ENCODE measurements around the gene SMAGP. TPM values are rescaled to one million over a fixed set of nuclear protein-coding genes. Genes with fewer than 3 reads are reported as not detected.
A peak's percentile ranks its signal among the peaks of the same experiment; 100 is the strongest.

SMAGP gene
- total RNA-seq, 4 donors from 2014 or later = 31.6 to 68.7 (median 46.8) TPM

DNA sequence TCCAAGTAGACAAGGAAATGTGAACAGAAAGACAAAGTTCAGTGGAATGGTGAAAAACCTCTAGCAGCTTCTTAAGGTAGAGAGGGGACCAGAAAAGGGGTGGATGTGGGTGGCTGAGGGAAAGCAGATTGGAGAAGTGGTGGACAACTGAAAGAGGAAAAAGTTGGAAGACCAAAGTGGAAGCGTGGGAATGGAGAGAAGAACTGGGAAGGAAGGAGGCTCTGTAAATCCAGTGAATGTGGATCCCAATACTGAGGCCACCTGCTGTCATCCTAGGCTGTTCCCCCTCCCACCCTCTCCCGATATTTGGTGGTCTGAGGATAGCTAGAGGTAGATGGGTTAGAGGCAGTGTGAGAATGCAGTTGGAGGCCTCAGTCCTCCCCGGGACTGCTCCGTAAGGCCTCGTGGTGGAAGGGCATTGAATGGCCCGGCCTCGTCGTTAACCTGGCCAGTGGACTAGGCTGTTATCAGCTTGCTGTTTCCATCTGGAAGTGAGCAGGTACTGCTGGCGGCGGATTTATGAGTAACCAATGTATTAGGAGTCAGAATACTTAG, 51.5 kb downstream of the SMAGP start:
- Histone ChIP-seq H3K4me3 (peak overlapping the region; percentile 96), H3K27ac (peak overlapping the region; percentile 99), H3K9me3 (no peaks in the 10 kb centered on the region), H3K4me1 (peaks cover 22% of the 10 kb centered on the region), H3K36me3 (no peaks in the 10 kb centered on the region), H3K27me3 (no peaks in the 10 kb centered on the region)
- no peak for TF ChIP-seq EP300 (IDR thresholded peaks at IDR 0.05)
- no peak for TF ChIP-seq POLR2AphosphoS5 (IDR thresholded peaks at IDR 0.05)
- no peak for TF ChIP-seq CTCF (IDR thresholded peaks at IDR 0.05)
- no peak for TF ChIP-seq POLR2A (IDR thresholded peaks at IDR 0.05)
- WGBS = 53% methylated on average over 10 of the region's 10 CpGs
- no peak for DNase-seq (ENCODE audit: low spot score in 2 of 2)

DNA sequence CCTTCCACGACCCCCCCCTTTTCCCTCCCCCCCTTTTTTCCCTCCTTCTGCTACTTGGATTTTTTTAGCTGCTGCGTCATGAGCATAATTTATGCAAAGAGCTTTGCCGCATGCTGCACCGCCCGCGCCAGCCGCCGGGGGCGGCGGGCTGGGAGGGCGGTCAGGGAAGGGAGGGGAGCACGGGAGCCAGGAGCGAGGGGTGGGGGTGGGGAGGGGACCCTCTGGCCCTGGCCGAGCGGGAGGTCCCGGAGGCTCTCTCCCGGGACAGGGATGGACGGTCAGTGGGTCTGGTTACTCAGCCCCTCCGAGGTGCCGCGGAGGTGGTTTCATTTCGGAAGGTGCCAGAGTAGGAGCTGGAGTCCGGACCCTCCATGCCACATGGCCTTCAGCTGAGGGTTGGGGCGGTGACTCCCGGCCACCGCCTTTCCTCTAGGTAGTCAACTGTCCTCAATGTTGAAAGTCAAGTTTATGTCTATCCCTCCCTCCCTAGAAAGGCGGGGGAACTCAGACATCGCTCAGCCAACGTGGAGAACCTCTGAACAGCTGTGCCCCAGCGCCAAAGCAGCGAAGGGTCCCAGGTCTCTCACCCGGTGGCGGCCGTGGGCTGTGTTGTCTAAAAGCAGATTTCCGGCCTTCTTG, 52.1 kb downstream of the SMAGP start, which contains the start of gene POU6F1:
Gene POU6F1 (minus strand): TSS at position 95 of the 639 bp plus-strand sequence. CDS start 11,226 bp downstream, outside the sequence.
- Histone ChIP-seq H3K27me3 (no peaks in the 10 kb centered on the region), H3K27ac (peak within 1 kb of the TSS; percentile 99), H3K36me3 (no peaks in the 10 kb centered on the region), H3K4me1 (peaks cover 22% of the 10 kb centered on the region), H3K9me3 (no peaks in the 10 kb centered on the region), H3K4me3 (peak within 1 kb of the TSS; percentile 96)
- TF ChIP-seq POLR2AphosphoS5 (IDR thresholded peaks at IDR 0.05) = peak in 1 of 3 donors; percentile 61
- TF ChIP-seq CTCF (IDR thresholded peaks at IDR 0.05) = peak; percentile 57 to 80
- no peak for TF ChIP-seq EP300 (IDR thresholded peaks at IDR 0.05)
- TF ChIP-seq POLR2A (IDR thresholded peaks at IDR 0.05) = peak in 1 of 2 donors; percentile 16
- DNase-seq (ENCODE audit: low spot score in 2 of 2) = peak; percentile 81 to 85
- under 1% methylated on average over 32 of the region's 35 CpGs for WGBS

DNA sequence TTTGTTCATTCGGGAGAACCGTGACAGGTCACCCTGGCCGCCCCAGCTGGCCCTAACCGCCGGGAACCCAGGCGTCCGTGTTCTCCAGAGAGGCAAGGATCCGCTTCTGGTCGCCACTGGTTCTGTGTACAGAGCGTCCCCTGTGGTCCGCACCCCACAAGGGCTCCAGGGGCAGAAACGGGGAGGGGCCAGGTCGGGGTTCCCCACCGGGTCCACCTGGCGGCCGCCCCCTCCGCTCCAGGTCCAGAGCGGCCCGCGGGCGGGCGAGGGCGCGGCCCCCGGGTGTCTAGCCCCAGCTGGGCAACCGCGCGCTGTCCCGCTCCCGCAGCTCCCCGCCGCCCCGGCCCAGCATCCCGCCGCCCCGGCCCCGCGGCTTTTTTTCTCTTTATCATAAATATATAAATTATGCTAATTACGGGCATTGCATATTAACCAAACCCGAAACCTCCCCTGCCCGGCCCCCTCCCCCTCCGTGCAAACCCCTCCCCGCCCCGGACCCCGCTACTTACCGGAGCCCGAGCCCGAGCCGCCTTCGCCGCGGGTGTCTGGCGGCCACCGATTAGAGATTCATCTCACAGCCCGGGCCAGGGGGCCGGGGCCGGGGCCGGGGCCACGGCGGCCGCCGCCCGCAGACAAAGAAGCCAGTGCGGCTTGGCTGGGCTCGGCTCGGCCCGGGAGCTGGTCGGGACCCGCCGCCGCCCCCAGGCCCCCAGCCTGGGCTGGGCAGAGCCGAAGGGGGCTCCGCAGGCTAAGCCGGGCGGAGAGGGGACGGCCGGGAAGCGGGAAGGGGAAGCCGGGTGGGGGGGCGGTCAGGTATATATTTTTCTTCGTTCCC, 52.9 kb downstream of the SMAGP start:
- Histone ChIP-seq H3K4me3 (peak overlapping the region; percentile 96), H3K9me3 (no peaks in the 10 kb centered on the region), H3K4me1 (peaks cover 22% of the 10 kb centered on the region), H3K27ac (peak overlapping the region; percentile 99), H3K36me3 (no peaks in the 10 kb centered on the region), H3K27me3 (no peaks in the 10 kb centered on the region)
- under 1% methylated on average over 44 of the region's 81 CpGs for WGBS
- peak; percentile 81 to 84 for DNase-seq (ENCODE audit: low spot score in 2 of 2)
- no peak for TF ChIP-seq POLR2A (IDR thresholded peaks at IDR 0.05)
- peak; percentile 9 to 21 for TF ChIP-seq CTCF (IDR thresholded peaks at IDR 0.05)
- TF ChIP-seq EP300 (IDR thresholded peaks at IDR 0.05) = no peak
- TF ChIP-seq POLR2AphosphoS5 (IDR thresholded peaks at IDR 0.05) = no peak

DNA sequence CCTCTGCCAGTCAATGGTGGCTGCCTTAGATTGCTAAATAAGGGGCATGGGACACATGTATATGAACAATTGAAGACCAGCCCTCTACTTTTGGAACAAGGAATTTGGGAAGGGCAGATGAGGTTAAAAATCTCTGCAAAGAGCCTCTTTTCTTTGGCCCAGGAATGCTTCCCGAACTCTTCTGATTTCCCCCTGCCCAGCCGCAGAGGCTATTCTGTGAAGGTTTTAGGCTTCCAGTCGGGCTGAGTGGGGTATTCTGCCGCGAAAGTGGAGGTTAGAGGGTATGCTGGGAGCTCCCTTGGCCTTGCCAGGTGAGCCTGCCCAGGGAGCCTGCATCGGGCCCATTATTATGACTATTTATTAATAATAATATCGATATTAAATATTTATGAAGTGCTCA, 53.6 kb downstream of the SMAGP start:
- H3K9me3 ChIP-seq = no peaks in the 10 kb centered on the region
- TF ChIP-seq EP300 (IDR thresholded peaks at IDR 0.05) (no peak), CTCF (IDR thresholded peaks at IDR 0.05) (no peak)
- DNase-seq (ENCODE audit: low spot score in 2 of 2) = no peak
- peaks cover 22% of the 10 kb centered on the region for H3K4me1 ChIP-seq
- no peaks in the 10 kb centered on the region for H3K36me3 ChIP-seq
- H3K27me3 ChIP-seq = no peaks in the 10 kb centered on the region
- 19% methylated on average over 7 of the region's 7 CpGs for WGBS
- H3K4me3 ChIP-seq = peak overlapping the region; percentile 96
- H3K27ac ChIP-seq = peak overlapping the region; percentile 99

DNA sequence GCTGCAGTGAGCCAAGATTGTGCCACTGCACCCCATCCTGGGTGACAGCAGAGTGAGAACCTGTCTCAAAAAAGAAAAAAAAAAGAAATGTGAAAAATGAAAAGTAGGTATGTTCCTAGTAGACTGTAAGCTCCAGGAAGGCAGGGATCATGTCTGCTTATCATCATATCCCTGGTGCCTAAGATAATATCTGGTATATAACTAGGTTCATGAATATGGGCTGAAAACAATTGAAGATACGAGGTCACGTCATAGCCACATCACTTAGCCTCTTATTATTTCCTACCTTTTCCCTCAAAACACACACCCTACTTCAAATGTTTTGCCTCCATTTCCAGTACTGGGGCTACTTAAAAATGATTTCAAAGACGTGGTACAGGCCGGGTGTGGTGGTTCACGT, 55.3 kb downstream of the SMAGP start:
- Histone ChIP-seq H3K27me3 (no peaks in the 10 kb centered on the region), H3K36me3 (no peaks in the 10 kb centered on the region), H3K4me1 (peaks cover 22% of the 10 kb centered on the region), H3K9me3 (no peaks in the 10 kb centered on the region), H3K4me3 (no peak overlapping the region), H3K27ac (no peak overlapping the region)
- no peak for TF ChIP-seq EP300 (IDR thresholded peaks at IDR 0.05)
- TF ChIP-seq CTCF (IDR thresholded peaks at IDR 0.05) = no peak
- no peak for TF ChIP-seq POLR2AphosphoS5 (IDR thresholded peaks at IDR 0.05)
- TF ChIP-seq POLR2A (IDR thresholded peaks at IDR 0.05) = no peak
- no peak for DNase-seq (ENCODE audit: low spot score in 2 of 2)
- WGBS = 90% methylated on average over 5 of the region's 5 CpGs

Data from suprapubic skin (tissue), 4 donors.